ENCODE data around the gene RBP3.

Gene RBP3

GRCh38 chr10:47350671-47351640, 2.8 kb downstream of the RBP3 start:
- TF ChIP-seq ZNF274 (IDR thresholded peaks at IDR 0.05; ENCODE audit: low read depth, low read length) = no peak
- no peak overlapping the region for H3K4me3 ChIP-seq (ENCODE audit: low read length)

- no peak for TF ChIP-seq ZNF274 (IDR thresholded peaks at IDR 0.05; ENCODE audit: low read depth, low read length)
- no peak overlapping the region for H3K4me3 ChIP-seq (ENCODE audit: low read length)
Measured at GRCh38 chr10:47351899-47352815, 4.0 kb downstream of the RBP3 start.

GRCh38 chr10:47353351-47353750, 5.2 kb downstream of the RBP3 start:
- H3K4me3 ChIP-seq (ENCODE audit: low read length) = no peak overlapping the region
- no peak for TF ChIP-seq ZNF274 (IDR thresholded peaks at IDR 0.05; ENCODE audit: low read depth, low read length)

- no peak for TF ChIP-seq ZNF274 (IDR thresholded peaks at IDR 0.05; ENCODE audit: low read depth, low read length)
- no peak overlapping the region for H3K4me3 ChIP-seq (ENCODE audit: low read length)
Measured at GRCh38 chr10:47354165-47354564, 6.0 kb downstream of the RBP3 start.

- no peak overlapping the region for H3K4me3 ChIP-seq (ENCODE audit: low read length)
- TF ChIP-seq ZNF274 (IDR thresholded peaks at IDR 0.05; ENCODE audit: low read depth, low read length) = no peak
Measured at GRCh38 chr10:47354900-47355299, 6.7 kb downstream of the RBP3 start.

GRCh38 chr10:47356708-47357107, 8.5 kb downstream of the RBP3 start:
- TF ChIP-seq ZNF274 (IDR thresholded peaks at IDR 0.05; ENCODE audit: low read depth, low read length) = no peak
- no peak overlapping the region for H3K4me3 ChIP-seq (ENCODE audit: low read length)

GRCh38 chr10:47357131-47357582, 9.0 kb downstream of the RBP3 start:
- H3K4me3 ChIP-seq (ENCODE audit: low read length) = no peak overlapping the region
- no peak for TF ChIP-seq ZNF274 (IDR thresholded peaks at IDR 0.05; ENCODE audit: low read depth, low read length)

- no peak overlapping the region for H3K4me3 ChIP-seq (ENCODE audit: low read length)
- TF ChIP-seq ZNF274 (IDR thresholded peaks at IDR 0.05; ENCODE audit: low read depth, low read length) = no peak
Measured at GRCh38 chr10:47357911-47358310, 9.7 kb downstream of the RBP3 start.

- H3K4me3 ChIP-seq (ENCODE audit: low read length) = no peak overlapping the region
- no peak for TF ChIP-seq ZNF274 (IDR thresholded peaks at IDR 0.05; ENCODE audit: low read depth, low read length)
Measured at GRCh38 chr10:47358457-47358856, 10.3 kb downstream of the RBP3 start.

- TF ChIP-seq ZNF274 (IDR thresholded peaks at IDR 0.05; ENCODE audit: low read depth, low read length) = no peak
- no peak overlapping the region for H3K4me3 ChIP-seq (ENCODE audit: low read length)
Measured at GRCh38 chr10:47359101-47359500, 10.9 kb downstream of the RBP3 start.

- H3K4me3 ChIP-seq (ENCODE audit: low read length) = no peak overlapping the region
- no peak for TF ChIP-seq ZNF274 (IDR thresholded peaks at IDR 0.05; ENCODE audit: low read depth, low read length)
Measured at GRCh38 chr10:47359626-47360418, 11.7 kb downstream of the RBP3 start.

- TF ChIP-seq ZNF274 (IDR thresholded peaks at IDR 0.05; ENCODE audit: low read depth, low read length) = no peak
- no peak overlapping the region for H3K4me3 ChIP-seq (ENCODE audit: low read length)
Measured at GRCh38 chr10:47360419-47361040, 12.4 kb downstream of the RBP3 start.

GRCh38 chr10:47361293-47361692, 13.1 kb downstream of the RBP3 start:
- H3K4me3 ChIP-seq (ENCODE audit: low read length) = no peak overlapping the region

More at GRCh38 chr10:47361293-47361692, 13.1 kb downstream of the RBP3 start:
- no peak for TF ChIP-seq ZNF274 (IDR thresholded peaks at IDR 0.05; ENCODE audit: low read depth, low read length)

All from GM08714 (cell line).